HG02981 (cell line): ENCODE data around the gene OR4K17.
"Not testable (repeated sequence)": the region's sequence is repeated elsewhere in the genome, so short reads cannot be mapped to it uniquely, and the experiment has no call there.

Experiments
- ATAC-seq: cut with Tn5 transposase; IDR thresholded peaks from one replicate; pipeline ENCODE4 v1.9.1; 2021; ENCODE audit warnings: mild to moderate bottlenecking, moderate library complexity; ENCODE audit not compliant: unreplicated experiment

The OR4K17 gene

GRCh38 chr14:20110438-20110837 lies at the start of gene OR4K17:
OR4K17 (plus strand) TSS chr14:20110739; CDS start chr14:20117500, 6,761 bp downstream.
- ATAC-seq = no peak

- ATAC-seq = no peak
Observed at GRCh38 chr14:20092050-20092449, 18.5 kb upstream of the OR4K17 start.

- ATAC-seq = no peak
Observed at GRCh38 chr14:20093442-20093841, 17.1 kb upstream of the OR4K17 start.

GRCh38 chr14:20098926-20099770 lies 11.4 kb upstream of the OR4K17 start:
- ATAC-seq = not testable (repeated sequence)

- ATAC-seq = no peak
Observed at GRCh38 chr14:20112321-20112720, 1.8 kb downstream of the OR4K17 start.

- no peak for ATAC-seq
Observed at GRCh38 chr14:20116748-20117147, 6.2 kb downstream of the OR4K17 start.

- no peak for ATAC-seq
Observed at GRCh38 chr14:20118795-20119194, 8.3 kb downstream of the OR4K17 start.

GRCh38 chr14:20138520-20138919 lies 28.0 kb downstream of the OR4K17 start, which contains the start of gene OR4N5:
OR4N5 (plus strand) TSS chr14:20138820; CDS start chr14:20143736, 4,916 bp downstream.
- ATAC-seq = no peak

- ATAC-seq = no peak
Observed at GRCh38 chr14:20143911-20144310, 33.4 kb downstream of the OR4K17 start.

- no peak for ATAC-seq
Observed at GRCh38 chr14:20144820-20145219, 34.3 kb downstream of the OR4K17 start.

GRCh38 chr14:20164462-20164861 lies 53.9 kb downstream of the OR4K17 start:
- ATAC-seq = no peak

- ATAC-seq = no peak
Observed at GRCh38 chr14:20167091-20167490, 56.6 kb downstream of the OR4K17 start.

GRCh38 chr14:20169852-20170251 lies 59.3 kb downstream of the OR4K17 start:
- not testable (repeated sequence) for ATAC-seq
